ENCODE measurements around the gene PTPRD.

The PTPRD gene

GRCh38 chr9:8823131-8823895 is 1789.5 kb downstream of the PTPRD start:
- CTCF ChIA-PET = interaction anchor here (1.2 to 1.6 kb wide), 2 partner anchors 10 to 18 kb away, joined by 3 read pairs; no protein-coding TSS in a partner anchor
- DNase-seq (ENCODE audit: extremely low spot score) = no peak
- no peak for TF ChIP-seq CTCF (IDR thresholded peaks at IDR 0.05; ENCODE audit: control extremely low read depth, extremely low read depth, low read depth, missing control alignments)

GRCh38 chr9:8822667-8823025 is 1790.2 kb downstream of the PTPRD start:
- TF ChIP-seq CTCF (IDR thresholded peaks at IDR 0.05; ENCODE audit: control extremely low read depth, extremely low read depth, low read depth, missing control alignments) = no peak
- CTCF ChIA-PET = interaction anchor here (1.6 kb wide), 1 partner anchor 18 kb away, joined by 3 read pairs; no protein-coding TSS in a partner anchor
- POLR2A ChIA-PET = no interaction called here
- DNase-seq (ENCODE audit: extremely low spot score) = no peak

More at GRCh38 chr9:8823131-8823895, 1789.5 kb downstream of the PTPRD start:
- POLR2A ChIA-PET = no interaction called here

- no peak for DNase-seq (ENCODE audit: extremely low spot score)
- CTCF ChIA-PET = interaction anchor here (1.6 kb wide), 1 partner anchor 19 kb away, joined by 3 read pairs; no protein-coding TSS in a partner anchor
- no peak for TF ChIP-seq CTCF (IDR thresholded peaks at IDR 0.05; ENCODE audit: control extremely low read depth, extremely low read depth, low read depth, missing control alignments)
- POLR2A ChIA-PET = no interaction called here
Measured at GRCh38 chr9:8821910-8822666, 1790.7 kb downstream of the PTPRD start.

GRCh38 chr9:8817335-8817734 is 1795.5 kb downstream of the PTPRD start:
- ChIA-PET POLR2A (no interaction called here), CTCF (interaction anchor here (0.8 to 1.4 kb wide), 3 partner anchors 12 to 24 kb away, joined by 3 read pairs; no protein-coding TSS in a partner anchor)
- no peak for DNase-seq (ENCODE audit: extremely low spot score)
- TF ChIP-seq CTCF (IDR thresholded peaks at IDR 0.05; ENCODE audit: control extremely low read depth, extremely low read depth, low read depth, missing control alignments) = no peak

- no peak for TF ChIP-seq CTCF (IDR thresholded peaks at IDR 0.05; ENCODE audit: control extremely low read depth, extremely low read depth, low read depth, missing control alignments)
- ChIA-PET POLR2A (no interaction called here), CTCF (interaction anchor here (1.4 kb wide), 1 partner anchor 13 kb away, joined by 3 read pairs; no protein-coding TSS in a partner anchor)
- DNase-seq (ENCODE audit: extremely low spot score) = no peak
Measured at GRCh38 chr9:8816361-8816760, 1796.4 kb downstream of the PTPRD start.

- ChIA-PET CTCF (interaction anchor here (1.4 kb wide), 1 partner anchor 13 kb away, joined by 3 read pairs; no protein-coding TSS in a partner anchor), POLR2A (no interaction called here)
- DNase-seq (ENCODE audit: extremely low spot score) = no peak
Measured at GRCh38 chr9:8815931-8816330, 1796.9 kb downstream of the PTPRD start.

More at GRCh38 chr9:8815931-8816330, 1796.9 kb downstream of the PTPRD start:
- TF ChIP-seq CTCF (IDR thresholded peaks at IDR 0.05; ENCODE audit: control extremely low read depth, extremely low read depth, low read depth, missing control alignments) = no peak
